MCF 10A (cell line): Measurements from ENCODE around the gene KCNN1. TPM values are rescaled to one million over a fixed set of nuclear protein-coding genes. Genes with fewer than 3 reads are reported as not detected.

Source experiments
- BruUV-seq: library from RNA; stranded (reverse); fragments of 400-500 nt; replicated peaks from 2 replicates; lab custom pipeline; 2021; lab: Mats Ljungman, UMichigan
- CTCF ChIA-PET: fragments of 300-600 bp; sonication (Branson Sonifier 250); formaldehyde crosslinking; extraction: SDS; loops from one replicate; lab custom pipeline; 2021; ENCODE audit warnings: antibody characterized with exemption, inconsistent platforms; lab: Yijun Ruan, JAX
- POLR2A ChIA-PET: fragments of 300-600, 350-650 bp; sonication (Branson Sonifier 250); formaldehyde crosslinking; extraction: SDS; loops from one replicate; lab custom pipeline; 2020; ENCODE audit warnings: antibody characterized with exemption, inconsistent platforms; lab: Yijun Ruan, JAX
- DNase-seq: peaks from one replicate; pipeline ENCODE4 v3.0.0-alpha.2; 2018; ENCODE audit not compliant: unreplicated experiment
- H3K27ac Mint-ChIP-seq: one replicate; pipeline ENCODE4 v1.8.0; 2022; ENCODE audit warnings: mild to moderate bottlenecking, low read depth, mixed read lengths; ENCODE audit not compliant: unreplicated experiment
- H3K27me3 Mint-ChIP-seq: one replicate; pipeline ENCODE4 v1.8.0; 2022; ENCODE audit warnings: mixed read lengths; ENCODE audit not compliant: insufficient read depth, unreplicated experiment
- H3K36me3 Mint-ChIP-seq: one replicate; pipeline ENCODE4 v1.8.0; 2022; ENCODE audit warnings: mild to moderate bottlenecking, moderate library complexity, mixed read lengths; ENCODE audit not compliant: insufficient read depth, unreplicated experiment
- H3K4me1 Mint-ChIP-seq: one replicate; pipeline ENCODE4 v1.8.0; 2022; ENCODE audit warnings: mixed read lengths; ENCODE audit not compliant: insufficient read depth, unreplicated experiment
- H3K4me3 Mint-ChIP-seq: one replicate; pipeline ENCODE4 v1.8.0; 2022; ENCODE audit warnings: mild to moderate bottlenecking, moderate library complexity, mixed read lengths; ENCODE audit not compliant: unreplicated experiment
- H3K9me3 Mint-ChIP-seq: one replicate; pipeline ENCODE4 v1.8.0; 2022; ENCODE audit warnings: mixed read lengths; ENCODE audit not compliant: unreplicated experiment
- CTCF ChIP-seq: fragments of 200-600 bp; IDR thresholded peaks from one replicate; pipeline ENCODE4 v1.8.0; 2022; ENCODE audit warnings: antibody characterized with exemption, mild to moderate bottlenecking; ENCODE audit not compliant: unreplicated experiment
- intact Hi-C: fragments of 100-400 bp; cut with micrococcal nuclease; formaldehyde crosslinking; loops from 2 replicates; pipeline ENCODE4 v1.14.1; 2022
- total RNA-seq: library from RNA; stranded (reverse); gene quantifications from 2 replicates; pipeline ENCODE4 v1.2.3, GENCODE V29; 2022

KCNN1 gene
- total RNA-seq, 1 experiment from 2014 or later: not detected

GRCh38 chr19:18041054-18041453, 74.1 kb downstream of the KCNN1 start:
- POLR2A ChIA-PET: interaction anchor here (0.7 to 1.1 kb wide), 2 partner anchors 10 to 51 kb away, joined by 3 to 4 read pairs; no protein-coding TSS in a partner anchor
- Mint-ChIP-seq H3K4me1 (peaks cover 3% of the 10 kb centered on the region), H3K4me3 (no peak overlapping the region), H3K27me3 (no peaks in the 10 kb centered on the region), H3K36me3 (no peaks in the 10 kb centered on the region), H3K27ac (no peak overlapping the region), H3K9me3 (no peaks in the 10 kb centered on the region)
- no peak for TF ChIP-seq CTCF
- intact Hi-C loops: no loop called here
- no TSS peak for BruUV-seq
- DNase-seq: no peak
- CTCF ChIA-PET: interaction anchor here (0.6 kb wide), 1 partner anchor 230 kb away, joined by 10 read pairs; no protein-coding TSS in a partner anchor

- no peak for DNase-seq
- Mint-ChIP-seq H3K9me3 (no peaks in the 10 kb centered on the region), H3K4me3 (no peak overlapping the region), H3K27ac (no peak overlapping the region), H3K27me3 (no peaks in the 10 kb centered on the region), H3K4me1 (peaks cover 8% of the 10 kb centered on the region), H3K36me3 (no peaks in the 10 kb centered on the region)
- CTCF ChIA-PET: interaction anchor here (1.6 to 2.5 kb wide), 2 partner anchors 15 to 36 kb away, joined by 5 to 8 read pairs; partner anchors contain the start of gene ARRDC2
- no TSS peak for BruUV-seq
- intact Hi-C loops: no loop called here
- no peak for TF ChIP-seq CTCF
- POLR2A ChIA-PET: no interaction called here
Measured at GRCh38 chr19:18043676-18044075, 76.8 kb downstream of the KCNN1 start.

GRCh38 chr19:18044825-18045304, 78.0 kb downstream of the KCNN1 start:
- BruUV-seq: no TSS peak
- TF ChIP-seq CTCF: no peak
- Mint-ChIP-seq H3K4me1 (peaks cover 9% of the 10 kb centered on the region), H3K9me3 (no peaks in the 10 kb centered on the region), H3K27me3 (no peaks in the 10 kb centered on the region), H3K4me3 (peak overlapping the region; percentile 14), H3K36me3 (no peaks in the 10 kb centered on the region), H3K27ac (peak overlapping the region; percentile 39)
- intact Hi-C loops: no loop called here
- DNase-seq: peak; percentile 83
- CTCF ChIA-PET: interaction anchor here (0.6 to 2.5 kb wide), 4 partner anchors 14 to 84 kb away, joined by 3 to 8 read pairs (median 4); partner anchors contain the start of gene ARRDC2
- POLR2A ChIA-PET: no interaction called here

- peak overlapping the region; percentile 14 for H3K4me3 Mint-ChIP-seq
- POLR2A ChIA-PET: no interaction called here
- no TSS peak for BruUV-seq
- no peaks in the 10 kb centered on the region for H3K36me3 Mint-ChIP-seq
- H3K27me3 Mint-ChIP-seq: no peaks in the 10 kb centered on the region
- CTCF ChIA-PET: interaction anchor here (0.6 to 2.5 kb wide), 4 partner anchors 14 to 84 kb away, joined by 3 to 8 read pairs (median 4); partner anchors contain the start of gene ARRDC2
- H3K27ac Mint-ChIP-seq: peak overlapping the region; percentile 39
- H3K9me3 Mint-ChIP-seq: no peaks in the 10 kb centered on the region
- no peak for DNase-seq
- TF ChIP-seq CTCF: no peak
- intact Hi-C loops: no loop called here
- H3K4me1 Mint-ChIP-seq: peaks cover 15% of the 10 kb centered on the region
Measured at GRCh38 chr19:18045307-18046050, 78.6 kb downstream of the KCNN1 start.
